VCaP (cell line): ENCODE results near the gene SMC4.
A peak's percentile ranks its signal among the peaks of the same experiment; 100 is the strongest.

ENCODE experiments used
- H3K27ac ChIP-seq: fragments of 450-650 bp; 2 replicates; pipeline ENCODE4 v1.5.1; 2017
- TF ChIP-seq, protein P1 (sequence below): fragments of 450-650 bp; conservative IDR thresholded peaks from 2 replicates; pipeline ENCODE4 v1.5.1; 2017; ENCODE audit warnings: mild to moderate bottlenecking, moderate library complexity

The SMC4 gene

DNA sequence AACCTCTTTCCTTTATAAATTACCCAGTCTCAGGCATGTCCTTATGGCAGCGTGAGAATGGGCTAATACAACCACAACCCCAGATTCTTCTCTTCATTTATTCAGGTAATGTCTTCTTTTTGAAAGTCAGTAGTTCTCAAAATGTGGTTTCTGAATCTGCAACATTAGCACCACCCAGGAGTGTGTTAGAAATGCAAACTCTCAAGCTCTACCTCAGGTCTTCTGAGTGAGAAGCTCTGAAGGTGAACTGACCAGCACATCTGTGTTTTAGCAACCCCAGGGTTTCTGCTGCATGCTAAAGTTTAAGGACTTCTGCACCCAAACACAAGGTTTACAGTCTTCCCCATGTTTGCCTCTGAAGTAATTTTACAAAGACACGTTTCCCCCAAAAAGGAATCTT lies 72.4 kb downstream of the SMC4 start:
- no peak overlapping the region for H3K27ac ChIP-seq
- TF ChIP-seq, protein P1, sequence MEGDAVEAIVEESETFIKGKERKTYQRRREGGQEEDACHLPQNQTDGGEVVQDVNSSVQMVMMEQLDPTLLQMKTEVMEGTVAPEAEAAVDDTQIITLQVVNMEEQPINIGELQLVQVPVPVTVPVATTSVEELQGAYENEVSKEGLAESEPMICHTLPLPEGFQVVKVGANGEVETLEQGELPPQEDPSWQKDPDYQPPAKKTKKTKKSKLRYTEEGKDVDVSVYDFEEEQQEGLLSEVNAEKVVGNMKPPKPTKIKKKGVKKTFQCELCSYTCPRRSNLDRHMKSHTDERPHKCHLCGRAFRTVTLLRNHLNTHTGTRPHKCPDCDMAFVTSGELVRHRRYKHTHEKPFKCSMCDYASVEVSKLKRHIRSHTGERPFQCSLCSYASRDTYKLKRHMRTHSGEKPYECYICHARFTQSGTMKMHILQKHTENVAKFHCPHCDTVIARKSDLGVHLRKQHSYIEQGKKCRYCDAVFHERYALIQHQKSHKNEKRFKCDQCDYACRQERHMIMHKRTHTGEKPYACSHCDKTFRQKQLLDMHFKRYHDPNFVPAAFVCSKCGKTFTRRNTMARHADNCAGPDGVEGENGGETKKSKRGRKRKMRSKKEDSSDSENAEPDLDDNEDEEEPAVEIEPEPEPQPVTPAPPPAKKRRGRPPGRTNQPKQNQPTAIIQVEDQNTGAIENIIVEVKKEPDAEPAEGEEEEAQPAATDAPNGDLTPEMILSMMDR, result no peak

DNA sequence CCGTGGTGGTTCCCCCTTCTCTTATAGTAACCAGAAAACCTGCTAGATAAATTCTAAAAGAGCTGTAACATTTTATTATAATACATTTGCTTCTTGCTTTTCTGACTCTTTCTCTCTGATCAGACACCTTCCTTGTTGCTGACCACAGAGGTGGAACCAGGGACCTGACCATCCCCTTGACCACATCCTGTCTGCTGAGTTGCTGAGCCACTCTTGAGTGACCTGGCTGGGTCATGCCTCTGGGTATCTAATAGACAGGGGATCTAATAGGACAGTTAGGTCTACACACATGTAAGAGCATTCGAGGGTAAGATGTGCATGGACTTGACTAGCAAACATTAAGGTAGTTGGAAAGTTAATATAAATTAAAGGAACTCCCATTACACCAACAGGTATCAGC lies 72.9 kb downstream of the SMC4 start:
- TF ChIP-seq, protein P1, result no peak
- H3K27ac ChIP-seq, result no peak overlapping the region

DNA sequence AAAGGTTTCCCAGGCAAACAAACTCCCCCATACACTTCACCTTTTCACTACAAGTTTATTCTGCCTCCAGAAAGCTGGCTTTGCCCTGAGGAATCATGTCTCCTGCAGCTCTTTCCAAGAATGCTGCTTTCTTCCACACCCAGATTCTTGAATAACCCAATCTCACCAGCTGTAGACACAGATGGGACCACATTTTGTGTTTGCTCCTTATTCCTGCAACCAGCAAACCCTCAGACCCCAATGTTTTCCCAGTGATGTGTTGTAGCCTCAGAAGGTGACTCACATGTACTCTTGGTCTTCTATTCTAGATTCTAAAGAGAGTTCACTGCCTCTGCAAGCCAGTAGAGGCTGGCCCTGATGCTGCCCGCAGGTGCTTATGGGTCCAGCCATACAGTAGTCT lies 73.8 kb downstream of the SMC4 start:
- no peak overlapping the region for H3K27ac ChIP-seq

DNA sequence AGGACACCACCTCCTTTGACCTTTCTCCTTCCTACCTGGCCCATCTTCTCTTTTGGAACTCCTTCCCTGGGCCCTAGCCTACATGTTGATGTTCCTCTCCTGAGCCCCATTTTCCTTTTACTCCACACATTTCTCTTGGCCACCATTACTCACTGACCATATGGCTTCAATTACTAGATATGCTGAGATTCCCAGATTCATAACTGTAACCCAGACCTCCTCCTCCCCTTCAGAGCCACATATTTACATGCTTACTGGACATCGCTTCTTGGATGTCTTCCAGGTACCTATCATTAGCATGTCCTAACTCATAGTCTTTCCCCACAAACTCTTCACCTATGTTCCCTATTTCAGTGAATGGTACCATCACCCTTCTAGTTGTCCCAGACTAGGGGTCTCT lies 74.5 kb downstream of the SMC4 start:
- H3K27ac ChIP-seq, result peak overlapping the region; percentile 25; the same call in 1 of the 2 replicates
- TF ChIP-seq, protein P1, result no peak

More for the DNA sequence above, 73.8 kb downstream of the SMC4 start:
- TF ChIP-seq, protein P1, result no peak

DNA sequence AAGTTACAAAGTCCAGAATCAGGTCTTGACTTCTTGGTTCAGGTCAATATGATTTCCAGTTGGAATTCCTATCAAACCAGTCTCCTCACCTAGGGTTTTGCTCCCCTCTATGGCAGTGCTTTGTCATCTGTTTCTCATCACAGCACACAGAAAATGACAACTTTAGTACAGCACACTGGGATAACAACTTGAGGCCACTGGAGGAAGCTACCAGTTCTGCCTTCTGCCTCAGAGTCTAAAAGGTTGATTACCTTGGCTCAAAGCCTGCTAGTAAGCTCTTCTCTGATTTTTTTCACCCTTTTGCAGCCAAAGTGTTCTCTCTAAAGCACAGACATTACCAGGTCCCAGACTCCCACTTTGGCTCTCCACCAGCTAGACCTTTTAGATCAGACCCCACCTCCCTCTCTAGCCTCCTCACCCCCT lies 75.0 kb downstream of the SMC4 start:
- peak overlapping the region; percentile 25 for H3K27ac ChIP-seq
- TF ChIP-seq, protein P1, result no peak

DNA sequence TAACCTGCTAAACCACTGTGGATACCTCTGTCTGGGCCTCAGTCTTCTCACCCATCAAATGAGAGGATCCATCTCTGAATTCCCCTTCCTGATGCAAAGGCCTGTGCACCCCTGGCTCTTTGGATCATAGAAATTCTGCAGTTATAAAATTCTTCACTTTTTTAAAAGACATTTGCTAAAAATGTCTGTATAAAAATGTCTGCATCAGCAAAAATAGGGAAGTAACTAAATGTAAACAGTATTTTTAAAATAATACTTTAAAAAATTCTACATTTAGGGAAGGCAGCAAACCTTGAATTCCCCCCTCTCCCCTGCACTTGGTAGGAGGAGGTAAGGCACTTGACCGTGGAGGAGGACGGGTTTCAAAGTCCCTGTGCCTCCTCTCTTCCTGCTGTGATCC lies 75.7 kb downstream of the SMC4 start:
- no peak overlapping the region for H3K27ac ChIP-seq
- TF ChIP-seq, protein P1, result no peak

DNA sequence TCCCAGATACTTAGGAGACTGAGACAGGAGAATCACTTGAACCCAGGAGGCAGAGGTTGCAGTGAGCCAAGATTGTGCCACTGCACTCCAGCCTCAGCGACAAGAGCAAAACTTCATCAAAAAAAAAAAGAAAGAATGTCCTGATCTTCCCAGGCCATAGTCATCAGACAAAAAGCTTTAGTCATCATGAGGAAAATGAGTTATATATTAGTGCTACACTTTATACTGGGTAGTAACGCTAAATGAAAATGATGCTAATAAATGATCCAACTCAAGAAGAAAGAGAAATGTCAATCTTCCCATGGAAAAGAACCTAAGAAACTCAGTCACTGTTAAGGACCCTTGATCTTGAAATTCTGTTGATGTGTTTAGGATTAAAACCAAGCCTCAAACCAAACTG lies 76.4 kb downstream of the SMC4 start:
- TF ChIP-seq, protein P1, result no peak
- no peak overlapping the region for H3K27ac ChIP-seq

DNA sequence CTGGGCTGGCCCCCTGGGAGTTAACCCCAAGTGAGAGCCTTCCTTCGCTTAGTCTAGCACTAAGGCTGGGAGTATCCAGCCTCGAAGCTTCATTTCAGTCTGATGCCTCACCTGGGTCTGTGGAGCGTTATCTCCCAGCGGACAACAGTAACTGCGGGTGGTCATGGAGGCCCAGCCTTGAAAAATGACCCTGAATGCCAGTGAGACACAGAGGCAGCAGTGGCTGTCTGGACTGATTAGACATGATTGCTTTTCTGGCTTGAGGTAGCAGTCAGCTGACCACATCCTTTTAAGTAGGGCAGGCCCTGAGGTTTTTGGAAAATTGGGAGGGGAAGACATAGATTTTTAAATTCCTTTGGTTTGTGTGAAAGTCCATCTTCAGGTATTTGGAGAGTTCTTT lies 78.3 kb downstream of the SMC4 start:
- TF ChIP-seq, protein P1, result no peak
- no peak overlapping the region for H3K27ac ChIP-seq
